Stimulated activated CD8-positive, alpha-beta memory T cell treated with anti-CD3 and anti-CD28 coated beads, Interleukin-15, amount 100 ng/mL, for 1 hour (primary cell): ENCODE results near the gene CTCFL.
"Not testable (repeated sequence)": the region's sequence is repeated elsewhere in the genome, so short reads cannot be mapped to it uniquely, and the experiment has no call there.

Source experiments
- DNase-seq: peaks from one replicate; pipeline ENCODE4 v3.0.0-alpha.2; 2020; ENCODE audit warnings: low read depth

The CTCFL gene

GRCh38 chr20:57508831-57509230 is 16.1 kb downstream of the CTCFL start:
- no peak for DNase-seq

GRCh38 chr20:57508381-57508780 is 16.6 kb downstream of the CTCFL start:
- DNase-seq = no peak

GRCh38 chr20:57507477-57507876 is 17.5 kb downstream of the CTCFL start:
- DNase-seq = no peak

- no peak for DNase-seq
These were observed 19.0 kb downstream of the CTCFL start for GRCh38 chr20:57505979-57506378.

GRCh38 chr20:57504411-57504810 is 20.5 kb downstream of the CTCFL start:
- no peak for DNase-seq

- DNase-seq = no peak
These were observed 21.8 kb downstream of the CTCFL start for GRCh38 chr20:57503035-57503658.

GRCh38 chr20:57502336-57502700 is 22.6 kb downstream of the CTCFL start:
- no peak for DNase-seq

- DNase-seq = no peak
These were observed 23.2 kb downstream of the CTCFL start for GRCh38 chr20:57501461-57502335.

- DNase-seq = no peak
These were observed 24.0 kb downstream of the CTCFL start for GRCh38 chr20:57500962-57501361.

GRCh38 chr20:57500235-57500634 is 24.7 kb downstream of the CTCFL start:
- DNase-seq = no peak

GRCh38 chr20:57499676-57500075 is 25.3 kb downstream of the CTCFL start:
- DNase-seq = no peak

GRCh38 chr20:57498425-57499400 is 26.2 kb downstream of the CTCFL start:
- no peak for DNase-seq

GRCh38 chr20:57496592-57496991 is 28.3 kb downstream of the CTCFL start:
- DNase-seq = no peak

GRCh38 chr20:57495978-57496377 is 29.0 kb downstream of the CTCFL start:
- no peak for DNase-seq

- no peak for DNase-seq
These were observed 31.8 kb downstream of the CTCFL start for GRCh38 chr20:57493091-57493615.

GRCh38 chr20:57491373-57491772 is 33.6 kb downstream of the CTCFL start:
- no peak for DNase-seq

GRCh38 chr20:57488277-57488676 is 36.7 kb downstream of the CTCFL start:
- DNase-seq = not testable (repeated sequence)

GRCh38 chr20:57485770-57486169 is 39.2 kb downstream of the CTCFL start:
- DNase-seq = no peak

- DNase-seq = no peak
These were observed 40.2 kb downstream of the CTCFL start for GRCh38 chr20:57484772-57485171.

GRCh38 chr20:57483287-57484050 is 41.5 kb downstream of the CTCFL start:
- DNase-seq = no peak

GRCh38 chr20:57482796-57483195 is 42.1 kb downstream of the CTCFL start:
- no peak for DNase-seq
